GM12892 (cell line): ENCODE data around the gene BPIFA2.

Source experiments
- POLR2A ChIP-seq: IDR thresholded peaks from 2 replicates; pipeline ENCODE4 v1.6.1; 2011; ENCODE audit warnings: low read depth, low read length, control low read depth
- POLR2AphosphoS5 ChIP-seq: IDR thresholded peaks from 2 replicates; pipeline ENCODE4 v1.6.1; 2011; ENCODE audit warnings: low read depth, low read length, control low read depth
- TAF1 ChIP-seq: IDR thresholded peaks from 2 replicates; pipeline ENCODE4 v1.6.1; 2011; ENCODE audit warnings: low read depth, mild to moderate bottlenecking, control low read depth, low read length, borderline replicate concordance

- TF ChIP-seq POLR2AphosphoS5 (no peak), TAF1 (no peak), POLR2A (no peak)
Measured at GRCh38 chr20:33166533-33167113, 1.3 kb upstream of the BPIFA2 start.
